ENCODE measurements around the gene CDHR2.

Gene CDHR2

DNA sequence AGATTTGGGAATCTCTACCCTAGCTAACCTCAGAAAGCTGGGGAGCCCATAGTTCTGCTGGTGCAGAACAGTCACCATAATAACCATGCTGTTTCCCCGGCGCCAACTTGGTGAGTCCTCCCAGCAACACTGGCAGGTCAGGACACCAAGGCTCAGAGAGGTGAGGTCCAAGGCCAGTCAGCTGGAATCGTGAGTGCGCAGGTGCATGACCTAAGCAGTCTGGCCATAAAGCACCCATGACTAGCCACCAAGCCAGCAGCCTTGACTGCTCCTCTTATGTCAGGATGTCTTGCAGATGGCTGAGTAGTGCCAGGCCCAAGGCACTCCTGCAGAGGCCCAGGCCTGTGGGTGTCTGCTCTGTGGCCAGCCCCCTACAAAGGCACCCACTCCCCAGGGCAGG is 14.5 kb upstream of the CDHR2 start:
- DNase-seq = no peak
- Histone ChIP-seq H2BK120ac (ENCODE audit: insufficient read depth, low read length, poor library complexity) (no peak overlapping the region), H2AFZ (ENCODE audit: insufficient read depth, low read length, poor library complexity) (no peak overlapping the region), H3K27ac (ENCODE audit: low read depth, low read length) (no peak overlapping the region), H3K23ac (ENCODE audit: low read length) (no peak overlapping the region), H3K4me2 (ENCODE audit: low read length) (peak overlapping the region; percentile 1), H2BK5ac (ENCODE audit: low read depth, low read length, poor library complexity) (no peak overlapping the region), H3K14ac (ENCODE audit: low read length) (no peak overlapping the region), H3K27me3 (ENCODE audit: insufficient read depth, low read length) (no peaks in the 10 kb centered on the region), H3K4ac (ENCODE audit: low read depth, low read length) (peak overlapping the region; percentile 84), H3K79me1 (ENCODE audit: low read length) (peaks cover 13% of the 10 kb centered on the region), H3K4me3 (ENCODE audit: low read depth, low read length) (no peak overlapping the region), H4K12ac (ENCODE audit: low read depth, low read length) (no peak overlapping the region), H3K9ac (ENCODE audit: low read length) (no peak overlapping the region), H3K18ac (ENCODE audit: low read length) (no peak overlapping the region), H3K9me3 (ENCODE audit: insufficient read depth, low read depth, low read length) (no peaks in the 10 kb centered on the region), H3K36me3 (ENCODE audit: control insufficient read depth in 1 of 2, insufficient read depth in 2 of 2, low read length in 2 of 2) (peaks cover 35 to 41% of the 10 kb centered on the region in 2 experiments), H2BK12ac (ENCODE audit: low read length) (no peak overlapping the region), H4K8ac (ENCODE audit: low read depth, low read length) (no peak overlapping the region), H4K91ac (ENCODE audit: low read depth, low read length) (no peak overlapping the region), H3K79me2 (ENCODE audit: control insufficient read depth, insufficient read depth, low read length, poor library complexity) (peaks cover 29% of the 10 kb centered on the region), H3K4me1 (ENCODE audit: control insufficient read depth in 1 of 2, insufficient read depth in 2 of 2, low read length in 2 of 2) (peaks cover 7 to 13% of the 10 kb centered on the region in 2 experiments), H2AK5ac (ENCODE audit: low read length) (no peak overlapping the region)
- no CpG with 5 or more reads among the region's 4 CpGs for WGBS (ENCODE audit: extremely low coverage, insufficient coverage, insufficient read length)

DNA sequence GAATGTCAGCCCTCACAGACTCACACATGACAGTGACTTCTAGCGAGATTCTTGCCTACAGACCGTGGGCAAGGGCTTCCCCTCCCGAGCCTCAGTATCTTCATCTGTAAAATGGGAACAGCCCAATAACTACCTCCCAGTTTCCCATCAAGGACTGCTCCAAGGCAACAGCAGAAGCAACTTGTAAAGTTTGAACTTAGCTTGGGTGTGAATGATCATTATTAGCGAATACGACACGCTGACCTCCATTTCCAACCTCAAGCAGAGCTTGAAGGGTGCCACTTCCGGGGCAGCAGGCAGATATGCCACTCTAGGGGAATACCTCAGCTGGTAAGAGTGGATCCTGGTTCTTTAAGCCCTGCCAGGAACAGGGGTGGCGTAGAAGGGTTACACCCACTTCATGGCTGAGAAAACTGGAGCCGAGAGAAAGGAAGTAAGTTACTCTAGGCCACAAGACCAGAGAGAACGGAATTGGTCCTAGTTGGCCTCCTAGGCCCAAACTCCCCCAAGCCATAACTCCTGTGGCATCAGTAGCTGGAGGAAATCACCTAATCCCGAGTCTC is 14.0 kb upstream of the CDHR2 start:
- H3K9ac ChIP-seq (ENCODE audit: low read length) = peak overlapping the region; percentile 20
- no peaks in the 10 kb centered on the region for H3K9me3 ChIP-seq (ENCODE audit: insufficient read depth, low read depth, low read length)
- H3K79me1 ChIP-seq (ENCODE audit: low read length) = peaks cover 13% of the 10 kb centered on the region
- H2AK5ac ChIP-seq (ENCODE audit: low read length) = peak overlapping the region; percentile 3
- H2AFZ ChIP-seq (ENCODE audit: insufficient read depth, low read length, poor library complexity) = no peak overlapping the region
- peak overlapping the region; percentile 84 for H3K4ac ChIP-seq (ENCODE audit: low read depth, low read length)
- H4K8ac ChIP-seq (ENCODE audit: low read depth, low read length) = no peak overlapping the region
- H3K79me2 ChIP-seq (ENCODE audit: control insufficient read depth, insufficient read depth, low read length, poor library complexity) = peaks cover 29% of the 10 kb centered on the region
- peaks cover 33 to 38% of the 10 kb centered on the region in 2 experiments for H3K36me3 ChIP-seq (ENCODE audit: control insufficient read depth in 1 of 2, insufficient read depth in 2 of 2, low read length in 2 of 2)
- H3K14ac ChIP-seq (ENCODE audit: low read length) = peak overlapping the region; percentile 22
- peak overlapping the region; percentile 83 for H3K4me2 ChIP-seq (ENCODE audit: low read length)
- DNase-seq = no peak
- no peak overlapping the region for H3K23ac ChIP-seq (ENCODE audit: low read length)
- no peak overlapping the region for H2BK12ac ChIP-seq (ENCODE audit: low read length)
- no peak overlapping the region for H3K27ac ChIP-seq (ENCODE audit: low read depth, low read length)
- no peaks in the 10 kb centered on the region for H3K27me3 ChIP-seq (ENCODE audit: insufficient read depth, low read length)
- no peak overlapping the region for H2BK5ac ChIP-seq (ENCODE audit: low read depth, low read length, poor library complexity)
- no peak overlapping the region for H4K91ac ChIP-seq (ENCODE audit: low read depth, low read length)
- no peak overlapping the region for H2BK120ac ChIP-seq (ENCODE audit: insufficient read depth, low read length, poor library complexity)
- no CpG with 5 or more reads among the region's 11 CpGs for WGBS (ENCODE audit: extremely low coverage, insufficient coverage, insufficient read length)
- no peak overlapping the region for H3K4me3 ChIP-seq (ENCODE audit: low read depth, low read length)
- H3K18ac ChIP-seq (ENCODE audit: low read length) = no peak overlapping the region
- H3K4me1 ChIP-seq (ENCODE audit: control insufficient read depth in 1 of 2, insufficient read depth in 2 of 2, low read length in 2 of 2) = peaks cover 7 to 13% of the 10 kb centered on the region in 2 experiments
- H4K12ac ChIP-seq (ENCODE audit: low read depth, low read length) = no peak overlapping the region

DNA sequence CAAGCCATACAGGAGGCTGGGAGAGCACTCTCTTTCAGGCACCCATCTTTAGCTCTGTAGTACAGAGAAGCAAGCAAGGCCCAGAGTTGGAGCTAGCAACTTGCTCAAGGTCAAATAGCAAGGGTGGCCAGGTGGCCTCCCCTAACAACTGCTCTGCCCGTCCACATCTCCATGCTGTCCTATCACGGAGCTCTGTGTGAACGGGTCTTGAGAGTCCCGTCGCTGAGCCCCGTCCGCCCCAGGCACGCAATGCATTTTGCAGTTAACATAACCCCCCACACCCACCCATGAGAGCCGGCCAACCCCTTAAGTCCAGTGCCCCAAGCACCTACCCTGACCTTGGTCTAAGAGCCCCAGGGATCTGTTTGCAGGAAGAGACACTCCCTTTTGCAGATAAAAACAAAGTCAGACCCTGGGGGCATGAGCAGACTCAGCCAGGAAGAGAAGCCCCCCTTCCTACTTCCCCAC is 13.4 kb upstream of the CDHR2 start:
- Histone ChIP-seq H3K4me3 (ENCODE audit: low read depth, low read length) (peak overlapping the region; percentile 87), H3K27me3 (ENCODE audit: insufficient read depth, low read length) (no peaks in the 10 kb centered on the region), H2AK5ac (ENCODE audit: low read length) (no peak overlapping the region), H3K36me3 (ENCODE audit: control insufficient read depth in 1 of 2, insufficient read depth in 2 of 2, low read length in 2 of 2) (peaks cover 29 to 34% of the 10 kb centered on the region in 2 experiments), H3K79me1 (ENCODE audit: low read length) (peaks cover 13% of the 10 kb centered on the region), H3K4me2 (ENCODE audit: low read length) (peak overlapping the region; percentile 83), H3K14ac (ENCODE audit: low read length) (peak overlapping the region; percentile 78), H2BK120ac (ENCODE audit: insufficient read depth, low read length, poor library complexity) (no peak overlapping the region), H4K8ac (ENCODE audit: low read depth, low read length) (peak overlapping the region; percentile 49), H4K91ac (ENCODE audit: low read depth, low read length) (peak overlapping the region; percentile 87), H3K9me3 (ENCODE audit: insufficient read depth, low read depth, low read length) (no peaks in the 10 kb centered on the region), H2BK12ac (ENCODE audit: low read length) (no peak overlapping the region), H3K23ac (ENCODE audit: low read length) (no peak overlapping the region), H2AFZ (ENCODE audit: insufficient read depth, low read length, poor library complexity) (no peak overlapping the region), H3K27ac (ENCODE audit: low read depth, low read length) (no peak overlapping the region), H3K9ac (ENCODE audit: low read length) (peak overlapping the region; percentile 86), H2BK5ac (ENCODE audit: low read depth, low read length, poor library complexity) (no peak overlapping the region), H3K4ac (ENCODE audit: low read depth, low read length) (peak overlapping the region; percentile 84), H4K12ac (ENCODE audit: low read depth, low read length) (no peak overlapping the region), H3K79me2 (ENCODE audit: control insufficient read depth, insufficient read depth, low read length, poor library complexity) (peaks cover 29% of the 10 kb centered on the region), H3K4me1 (ENCODE audit: control insufficient read depth in 1 of 2, insufficient read depth in 2 of 2, low read length in 2 of 2) (peaks cover 7 to 13% of the 10 kb centered on the region in 2 experiments), H3K18ac (ENCODE audit: low read length) (peak overlapping the region; percentile 50)
- no CpG with 5 or more reads among the region's 9 CpGs for WGBS (ENCODE audit: extremely low coverage, insufficient coverage, insufficient read length)
- DNase-seq = no peak

DNA sequence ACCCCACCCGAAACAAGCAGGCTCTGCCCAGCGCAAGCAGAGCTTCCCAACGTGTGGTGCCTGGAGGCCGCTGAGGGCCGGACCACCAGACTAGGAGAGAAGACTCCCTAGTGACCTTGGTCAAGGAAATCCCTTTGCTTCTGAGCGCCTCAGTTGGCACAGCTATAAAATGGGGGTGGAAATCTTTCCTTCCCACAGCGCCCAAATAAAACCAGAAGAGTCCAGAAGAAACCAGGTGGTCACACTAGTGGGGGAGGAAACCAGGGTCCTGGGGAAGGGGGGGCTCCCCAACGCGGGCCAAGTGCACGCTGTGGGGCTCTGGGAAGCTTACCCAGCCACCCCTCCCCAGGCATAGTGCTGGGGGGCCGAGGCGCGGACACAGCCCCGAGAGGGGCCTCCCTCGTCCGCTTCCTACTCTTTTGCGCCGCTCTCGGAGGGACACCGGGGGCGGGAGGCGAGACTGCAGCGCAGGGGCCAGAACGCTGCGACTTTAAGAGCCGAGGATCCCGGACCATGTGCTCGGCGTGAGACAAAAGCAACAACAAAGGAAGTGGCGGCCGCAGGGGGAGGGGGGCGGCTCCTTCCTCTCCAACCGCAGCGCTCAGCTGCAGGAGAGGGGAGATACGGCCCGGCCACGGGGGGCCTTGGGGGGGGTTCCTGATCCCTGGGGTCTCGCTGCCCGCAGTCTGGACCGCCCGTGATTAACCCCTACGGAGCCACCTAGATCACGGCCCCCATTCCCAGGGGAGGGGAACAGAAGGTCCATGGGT is 12.8 kb upstream of the CDHR2 start:
- WGBS (ENCODE audit: extremely low coverage, insufficient coverage, insufficient read length) = no CpG with 5 or more reads among the region's 43 CpGs
- peak; percentile 40 to 57 for DNase-seq
- Histone ChIP-seq H3K27me3 (ENCODE audit: insufficient read depth, low read length) (no peaks in the 10 kb centered on the region), H3K27ac (ENCODE audit: low read depth, low read length) (peak overlapping the region; percentile 91), H2AK5ac (ENCODE audit: low read length) (peak overlapping the region; percentile 33), H2BK5ac (ENCODE audit: low read depth, low read length, poor library complexity) (peak overlapping the region; percentile 20), H4K12ac (ENCODE audit: low read depth, low read length) (peak overlapping the region; percentile 65), H3K14ac (ENCODE audit: low read length) (peak overlapping the region; percentile 78), H3K4me3 (ENCODE audit: low read depth, low read length) (peak overlapping the region; percentile 87), H3K18ac (ENCODE audit: low read length) (peak overlapping the region; percentile 50), H2BK12ac (ENCODE audit: low read length) (no peak overlapping the region), H4K8ac (ENCODE audit: low read depth, low read length) (peak overlapping the region; percentile 49), H2BK120ac (ENCODE audit: insufficient read depth, low read length, poor library complexity) (peak overlapping the region; percentile 73), H3K23ac (ENCODE audit: low read length) (no peak overlapping the region), H3K79me2 (ENCODE audit: control insufficient read depth, insufficient read depth, low read length, poor library complexity) (peaks cover 29% of the 10 kb centered on the region), H3K4ac (ENCODE audit: low read depth, low read length) (peak overlapping the region; percentile 84), H3K36me3 (ENCODE audit: control insufficient read depth in 1 of 2, insufficient read depth in 2 of 2, low read length in 2 of 2) (peaks cover 22 to 28% of the 10 kb centered on the region in 2 experiments), H3K4me1 (ENCODE audit: control insufficient read depth in 1 of 2, insufficient read depth in 2 of 2, low read length in 2 of 2) (peaks cover 7 to 13% of the 10 kb centered on the region in 2 experiments), H3K9ac (ENCODE audit: low read length) (peak overlapping the region; percentile 86), H2AFZ (ENCODE audit: insufficient read depth, low read length, poor library complexity) (peak overlapping the region; percentile 26), H3K4me2 (ENCODE audit: low read length) (peak overlapping the region; percentile 83), H3K9me3 (ENCODE audit: insufficient read depth, low read depth, low read length) (no peaks in the 10 kb centered on the region), H4K91ac (ENCODE audit: low read depth, low read length) (peak overlapping the region; percentile 87), H3K79me1 (ENCODE audit: low read length) (peaks cover 13% of the 10 kb centered on the region)
